ENCODE data around the gene TRIM33.

The TRIM33 gene

DNA sequence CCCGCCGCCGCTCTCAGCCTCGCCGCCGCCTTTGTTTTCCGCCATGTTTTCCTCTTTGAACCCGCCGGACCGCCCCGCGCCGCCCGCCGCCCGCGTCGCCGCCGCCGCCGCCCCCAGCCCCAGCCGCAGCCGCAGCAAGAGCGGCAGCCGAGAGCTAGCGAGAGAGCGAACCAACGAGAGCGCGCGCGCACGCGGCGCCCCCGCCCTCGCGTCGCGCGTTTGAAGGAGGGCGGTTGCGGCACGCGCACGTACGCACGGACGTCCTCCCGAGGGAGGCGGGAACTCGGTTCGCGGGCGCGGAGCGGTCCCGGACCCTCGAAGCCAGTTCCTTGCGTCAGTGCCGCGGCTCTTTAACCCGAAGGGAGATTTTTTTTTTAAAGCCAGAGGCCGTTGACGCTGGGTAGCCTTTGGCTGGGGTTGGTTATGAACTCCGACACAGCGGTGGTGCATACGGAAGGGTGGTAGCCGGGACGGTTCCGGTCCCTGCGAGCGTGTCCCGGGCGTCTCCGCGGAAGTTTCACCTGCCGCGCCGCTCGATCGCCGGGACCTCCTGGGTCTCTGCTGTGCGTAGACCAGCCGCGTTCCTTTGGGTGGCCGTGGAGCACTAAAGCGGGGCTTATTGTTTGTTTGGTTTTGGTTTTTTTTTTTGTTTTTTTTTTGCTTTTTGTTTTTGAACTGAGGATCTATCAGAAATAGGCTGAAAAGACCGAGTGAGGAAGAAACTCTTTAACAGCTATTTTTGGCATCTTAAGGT lies at the start of gene TRIM33:
TRIM33 (minus strand) TSS at position 172 of the 754 bp plus-strand sequence; CDS start at position 45, 127 bp downstream.
- peak; percentile 95 for DNase-seq (ENCODE audit: low spot score)

- no peak for DNase-seq (ENCODE audit: low spot score)
Measured at GRCh38 chr1:114559356-114559755, 48.4 kb upstream of the TRIM33 start.

- peak; percentile 39 for DNase-seq (ENCODE audit: low spot score)
Measured at GRCh38 chr1:114558544-114558943, 47.5 kb upstream of the TRIM33 start.

DNA sequence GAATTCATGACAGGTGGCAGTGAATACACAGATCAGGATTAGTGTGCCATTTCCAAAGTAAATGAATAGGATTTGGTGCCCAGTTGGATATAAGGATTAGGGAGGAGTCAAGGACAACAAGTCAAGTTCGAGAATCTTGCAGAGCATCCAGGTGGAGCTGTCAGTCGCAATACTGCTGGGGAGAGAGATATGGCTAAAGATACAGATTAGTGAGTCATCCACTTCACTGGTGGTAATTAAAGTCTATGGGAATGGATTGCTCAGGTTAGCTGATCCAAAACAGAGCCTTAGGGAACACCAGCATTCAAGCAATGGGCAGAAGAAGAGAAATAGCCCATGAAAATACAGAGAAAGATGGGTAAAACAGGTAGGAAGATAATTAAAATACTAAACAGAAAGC lies 43.6 kb upstream of the TRIM33 start:
- no peak for DNase-seq (ENCODE audit: low spot score)

DNA sequence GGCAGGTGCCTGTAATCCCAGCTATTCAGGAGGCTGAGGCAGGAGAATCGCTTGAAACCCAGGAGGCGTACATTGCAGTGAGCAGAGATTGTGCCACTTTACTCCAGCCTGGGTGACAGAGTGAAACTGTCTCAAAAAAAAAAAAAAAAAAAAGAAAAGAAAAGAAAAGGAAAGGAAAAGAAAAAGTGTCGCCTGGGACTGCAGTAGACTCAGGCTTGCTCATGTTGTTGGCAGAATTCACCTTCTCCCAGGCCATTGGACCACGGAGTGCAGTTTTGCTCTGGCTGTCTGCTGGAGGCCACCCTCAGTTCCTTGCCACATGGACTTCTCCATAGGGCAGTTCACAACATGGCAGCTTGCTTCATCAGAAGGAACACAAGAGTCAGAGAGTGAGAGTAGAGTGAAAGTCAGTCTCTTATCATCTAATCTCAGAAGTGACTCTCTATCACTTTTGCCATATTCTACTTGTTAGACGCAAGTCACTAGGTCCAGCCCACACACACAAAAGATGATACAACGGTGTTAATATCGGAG lies 41.2 kb upstream of the TRIM33 start:
- no peak for DNase-seq (ENCODE audit: low spot score)

- DNase-seq (ENCODE audit: low spot score), result no peak
Measured at GRCh38 chr1:114551400-114551799, 40.4 kb upstream of the TRIM33 start.

GRCh38 chr1:114550336-114550735 lies 39.3 kb upstream of the TRIM33 start:
- DNase-seq (ENCODE audit: low spot score), result no peak

DNA sequence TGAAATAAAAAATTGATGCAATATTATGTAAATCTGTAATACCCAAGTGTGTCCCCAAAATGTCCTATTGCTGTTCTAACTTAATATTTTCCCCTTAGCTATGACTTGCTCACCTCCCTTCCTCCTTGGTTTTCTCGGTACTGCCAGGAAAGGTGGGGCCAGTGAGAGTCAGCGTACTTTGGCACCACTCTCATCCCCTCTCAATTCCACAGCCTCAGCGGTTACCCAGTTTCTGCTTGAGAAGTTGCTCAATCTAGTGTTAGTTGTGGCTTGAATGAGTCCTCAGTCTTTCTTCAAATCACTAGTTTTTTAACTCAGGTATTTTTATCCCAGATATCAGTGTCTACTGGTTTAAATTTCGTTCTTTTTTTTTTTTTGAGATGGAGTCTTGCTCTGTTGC lies 38.1 kb upstream of the TRIM33 start:
- DNase-seq (ENCODE audit: low spot score), result no peak

DNA sequence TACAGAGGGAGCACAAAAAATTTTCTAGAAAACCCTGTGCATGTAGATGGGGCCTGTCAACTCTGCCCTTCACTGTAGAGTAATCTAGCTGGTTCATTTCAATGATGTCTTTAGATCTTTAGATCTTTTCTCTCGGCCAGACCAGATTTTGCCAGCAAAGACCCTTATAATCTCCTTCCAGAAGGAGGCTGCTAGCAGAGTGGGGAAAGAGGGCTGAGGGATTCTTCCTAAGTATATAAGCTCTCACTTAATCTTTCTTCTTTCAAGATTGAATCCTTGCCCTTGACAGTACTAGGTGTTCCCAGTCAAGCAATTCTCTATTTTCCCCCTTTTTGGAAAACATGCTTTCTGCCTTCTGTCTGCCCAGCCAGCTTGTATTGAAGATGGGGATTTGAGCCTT lies 36.1 kb upstream of the TRIM33 start:
- DNase-seq (ENCODE audit: low spot score), result no peak

DNA sequence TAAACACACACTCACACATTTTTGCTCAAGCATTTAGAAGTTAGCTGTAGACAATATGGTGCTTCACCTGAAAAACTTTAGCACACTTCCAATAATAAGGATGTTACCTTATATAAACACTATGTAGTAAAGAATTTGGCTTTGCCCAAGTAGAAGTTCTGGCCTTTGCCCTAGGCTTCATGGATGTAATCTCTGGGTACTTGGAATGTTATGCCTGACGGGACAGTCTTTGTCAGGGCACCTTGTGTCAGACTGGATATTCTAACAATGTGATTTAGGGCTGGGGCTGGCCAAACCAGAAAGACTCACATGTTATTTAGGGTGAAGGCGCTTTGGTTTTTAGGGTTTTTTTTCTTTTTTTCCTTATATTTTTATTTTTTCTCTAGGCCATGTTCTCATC lies 34.8 kb upstream of the TRIM33 start:
- DNase-seq (ENCODE audit: low spot score), result no peak

DNA sequence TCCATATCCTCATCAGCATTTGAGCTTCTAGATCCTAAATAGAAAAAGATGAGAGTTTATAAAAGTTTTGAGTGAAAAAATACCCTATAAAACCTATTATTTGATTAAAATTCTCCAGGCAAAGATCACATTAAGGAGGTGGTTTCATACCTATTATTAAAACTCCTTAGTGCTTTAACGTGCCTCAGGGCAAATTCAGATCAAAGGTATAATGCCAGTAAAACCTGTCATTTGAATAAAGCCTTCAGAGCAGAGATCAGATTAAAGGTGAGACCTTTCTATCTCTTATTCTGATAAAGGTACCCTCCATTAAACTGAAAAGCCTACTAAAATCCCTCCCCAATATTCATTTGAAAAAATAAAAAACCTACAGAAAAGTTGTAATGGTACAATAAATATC lies 34.3 kb upstream of the TRIM33 start:
- DNase-seq (ENCODE audit: low spot score), result no peak

- DNase-seq (ENCODE audit: low spot score), result no peak
Measured at GRCh38 chr1:114540821-114541220, 29.8 kb upstream of the TRIM33 start.

- no peak for DNase-seq (ENCODE audit: low spot score)
Measured at GRCh38 chr1:114540272-114540671, 29.3 kb upstream of the TRIM33 start.

GRCh38 chr1:114536043-114536442 lies 25.0 kb upstream of the TRIM33 start:
- no peak for DNase-seq (ENCODE audit: low spot score)

DNA sequence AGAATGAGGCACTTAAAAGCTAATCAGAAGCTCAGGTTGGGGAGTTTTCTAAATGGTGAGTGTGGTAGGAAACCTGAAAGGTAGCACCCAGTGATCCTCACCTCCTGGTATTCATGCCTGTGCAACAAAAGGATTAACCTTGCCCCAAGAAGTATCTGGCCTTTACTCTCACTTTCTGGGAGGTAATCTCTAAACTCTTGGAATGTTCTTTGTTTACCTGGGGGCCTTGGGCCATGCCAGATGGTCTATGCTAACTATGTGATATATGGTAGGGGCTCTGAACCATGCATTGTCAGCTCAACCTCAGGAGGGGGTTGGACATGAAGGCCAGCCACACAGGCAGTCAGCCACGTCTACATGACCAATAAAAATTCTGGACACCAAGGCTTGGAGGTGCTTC lies 24.4 kb upstream of the TRIM33 start:
- no peak for DNase-seq (ENCODE audit: low spot score)

- DNase-seq (ENCODE audit: low spot score), result no peak
Measured at GRCh38 chr1:114531094-114531493, 20.1 kb upstream of the TRIM33 start.

DNA sequence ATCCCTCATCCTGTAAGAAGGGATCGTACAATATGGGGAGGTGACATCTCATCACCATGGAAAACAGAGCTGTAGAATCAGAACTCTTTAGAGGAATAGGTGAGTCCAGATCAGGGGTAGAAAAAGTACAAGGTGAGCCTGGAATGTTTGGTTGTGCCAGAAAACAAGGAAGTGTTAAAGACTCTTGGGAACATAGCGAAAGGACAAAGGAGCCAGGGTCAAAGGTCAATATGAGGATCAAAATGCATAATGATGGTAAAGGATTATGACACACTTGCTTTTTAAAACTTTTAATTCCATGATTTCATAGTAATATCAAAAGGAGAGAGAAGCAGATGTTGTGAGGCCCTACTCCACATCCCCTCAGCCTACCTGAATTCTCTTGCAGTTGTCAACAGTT lies 19.2 kb upstream of the TRIM33 start:
- DNase-seq (ENCODE audit: low spot score), result no peak

- DNase-seq (ENCODE audit: low spot score), result no peak
Measured at GRCh38 chr1:114524944-114525343, 13.9 kb upstream of the TRIM33 start.

GRCh38 chr1:114522264-114522575 lies 11.2 kb upstream of the TRIM33 start:
- DNase-seq (ENCODE audit: low spot score), result no peak

DNA sequence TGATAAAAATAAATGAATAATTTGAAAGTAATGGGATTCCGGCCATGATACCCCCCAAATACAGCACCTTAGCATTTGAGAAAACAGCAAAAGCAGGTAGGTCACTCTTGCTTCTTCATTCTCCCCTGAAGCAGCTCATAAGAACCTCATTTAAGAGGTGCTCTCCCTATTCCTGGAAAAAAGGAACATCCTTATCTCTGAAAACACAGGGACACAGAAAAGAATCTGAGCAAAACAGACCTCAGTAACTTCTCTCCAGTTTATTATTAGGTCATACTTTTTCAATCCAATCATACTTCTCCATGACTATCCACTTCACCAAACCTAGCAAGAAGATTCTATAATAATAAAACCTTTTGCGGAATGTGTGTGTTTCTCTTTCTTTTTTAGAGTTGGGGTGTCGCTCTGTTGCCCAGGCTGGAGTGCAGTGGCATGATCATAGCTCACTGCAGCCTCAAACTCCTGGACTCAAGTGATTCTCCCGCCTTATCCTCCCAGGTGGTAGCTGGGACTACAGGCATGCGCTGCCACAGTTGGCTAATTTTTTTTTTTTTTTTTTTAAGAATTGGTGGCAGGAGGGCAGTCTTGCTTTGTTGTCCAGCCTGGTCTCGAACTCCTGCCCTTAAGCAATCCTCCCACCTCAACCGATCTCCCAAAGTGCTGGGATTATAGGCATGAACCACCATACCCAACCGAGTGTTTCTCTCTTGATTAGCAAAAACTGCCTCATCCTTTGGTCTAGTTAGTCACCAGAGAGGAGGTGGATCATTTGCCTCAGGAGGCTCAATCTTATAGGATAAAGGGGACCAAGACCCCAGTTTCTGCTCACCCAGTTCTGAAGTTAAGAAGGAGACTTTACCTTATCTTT lies 10.6 kb upstream of the TRIM33 start:
- DNase-seq (ENCODE audit: low spot score), result no peak

- no peak for DNase-seq (ENCODE audit: low spot score)
Measured at GRCh38 chr1:114517348-114517747, 6.3 kb upstream of the TRIM33 start.

DNA sequence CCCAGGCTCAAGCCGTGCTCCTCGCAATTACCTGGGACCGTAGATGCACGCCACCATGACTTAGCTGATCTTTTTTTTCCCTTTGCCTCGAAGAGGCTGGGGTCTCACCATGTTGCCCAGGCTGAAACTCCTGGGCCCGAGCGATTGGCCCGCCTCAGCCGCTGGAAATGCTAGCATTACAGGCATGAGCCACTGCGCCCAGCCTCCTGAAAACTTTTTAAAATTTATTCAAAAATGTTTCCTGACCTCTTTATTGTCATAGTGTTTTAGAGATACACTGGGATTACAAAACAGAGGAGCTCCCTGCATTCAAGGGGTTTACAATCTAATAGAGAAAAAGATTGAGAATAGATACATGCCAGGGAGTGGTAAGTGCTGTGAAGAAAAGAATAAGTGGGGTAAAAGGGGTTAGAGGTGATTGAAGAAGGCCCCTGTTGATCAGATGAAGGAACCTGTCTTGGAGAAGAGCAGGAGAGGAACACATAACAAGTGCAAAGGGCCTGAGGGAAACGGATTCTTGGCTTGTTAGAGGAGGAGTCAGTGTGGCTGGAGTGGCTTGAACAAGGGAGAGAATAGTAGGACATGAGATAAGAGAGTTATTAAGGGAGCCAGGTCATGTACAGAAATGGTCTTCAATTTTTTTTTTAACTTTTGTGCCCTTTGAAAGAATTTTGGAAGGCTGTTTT lies 1.7 kb upstream of the TRIM33 start:
- DNase-seq (ENCODE audit: low spot score), result no peak
